Measurements from ENCODE around the gene HTR6. TPM values are rescaled to one million over a fixed set of nuclear protein-coding genes. Genes with fewer than 3 reads are reported as not detected.
"Not testable (repeated sequence)": the region's sequence is repeated elsewhere in the genome, so short reads cannot be mapped to it uniquely, and the experiment has no call there.

HTR6 gene
- total RNA-seq, 2 experiments from 2014 or later, result 0.19 to 0.37 TPM

- Mint-ChIP-seq H3K4me1 (ENCODE audit: low read depth) (no peaks in the 10 kb centered on the region), H3K4me3 (no peak overlapping the region), H3K27ac (no peak overlapping the region), H3K9me3 (no peaks in the 10 kb centered on the region), H3K36me3 (ENCODE audit: low read depth) (peaks cover 18% of the 10 kb centered on the region), H3K27me3 (ENCODE audit: low read depth) (no peaks in the 10 kb centered on the region)
- CTCF ChIA-PET, result interaction anchor here (1.0 to 1.7 kb wide), 2 partner anchors 25 to 75 kb away, joined by 3 read pairs; no protein-coding TSS in a partner anchor
- no peak for DNase-seq
- intact Hi-C loops (cut with micrococcal nuclease), result no loop called here
These were observed 35.3 kb upstream of the HTR6 start for GRCh38 chr1:19629357-19629756.

- intact Hi-C loops (cut with micrococcal nuclease), result not testable (repeated sequence)
These were observed 34.5 kb upstream of the HTR6 start for GRCh38 chr1:19630192-19630591.

GRCh38 chr1:19630720-19631395 is 33.8 kb upstream of the HTR6 start:
- CTCF ChIA-PET, result interaction anchor here (0.7 to 1.7 kb wide), 4 partner anchors 10 to 198 kb away, joined by 3 read pairs; no protein-coding TSS in a partner anchor
- Mint-ChIP-seq H3K27me3 (ENCODE audit: low read depth) (no peaks in the 10 kb centered on the region), H3K9me3 (no peaks in the 10 kb centered on the region), H3K27ac (no peak overlapping the region), H3K4me3 (no peak overlapping the region), H3K36me3 (ENCODE audit: low read depth) (peaks cover 15% of the 10 kb centered on the region), H3K4me1 (ENCODE audit: low read depth) (no peaks in the 10 kb centered on the region)
- intact Hi-C loops (cut with micrococcal nuclease), result no loop called here
- DNase-seq, result no peak

More at GRCh38 chr1:19630192-19630591, 34.5 kb upstream of the HTR6 start:
- not testable (repeated sequence) for H3K9me3 Mint-ChIP-seq; H3K27me3 Mint-ChIP-seq (ENCODE audit: low read depth); H3K4me3 Mint-ChIP-seq; H3K4me1 Mint-ChIP-seq (ENCODE audit: low read depth); DNase-seq; H3K27ac Mint-ChIP-seq
- CTCF ChIA-PET, result interaction anchor here (0.6 to 1.7 kb wide), 3 partner anchors 10 to 426 kb away, joined by 3 read pairs; no protein-coding TSS in a partner anchor
- H3K36me3 Mint-ChIP-seq (ENCODE audit: low read depth), result peaks cover 16% of the 10 kb centered on the region

- no peak for DNase-seq
- Mint-ChIP-seq H3K4me1 (ENCODE audit: low read depth) (no peaks in the 10 kb centered on the region), H3K27me3 (ENCODE audit: low read depth) (no peaks in the 10 kb centered on the region), H3K36me3 (ENCODE audit: low read depth) (peaks cover 8% of the 10 kb centered on the region), H3K27ac (no peak overlapping the region), H3K4me3 (no peak overlapping the region), H3K9me3 (no peaks in the 10 kb centered on the region)
- intact Hi-C loops (cut with micrococcal nuclease), result no loop called here
- CTCF ChIA-PET, result no interaction called here
These were observed 32.5 kb upstream of the HTR6 start for GRCh38 chr1:19632211-19632610.

- peaks cover 5% of the 10 kb centered on the region for H3K36me3 Mint-ChIP-seq (ENCODE audit: low read depth)
- CTCF ChIA-PET, result no interaction called here
These were observed 31.6 kb upstream of the HTR6 start for GRCh38 chr1:19633106-19633505.

GRCh38 chr1:19635064-19635463 is 29.6 kb upstream of the HTR6 start:
- intact Hi-C loops (cut with micrococcal nuclease); H3K27me3 Mint-ChIP-seq (ENCODE audit: low read depth); DNase-seq; CTCF ChIA-PET; H3K27ac Mint-ChIP-seq; H3K4me1 Mint-ChIP-seq (ENCODE audit: low read depth); H3K4me3 Mint-ChIP-seq; H3K36me3 Mint-ChIP-seq (ENCODE audit: low read depth); H3K9me3 Mint-ChIP-seq: not testable (repeated sequence)

More at GRCh38 chr1:19633106-19633505, 31.6 kb upstream of the HTR6 start:
- intact Hi-C loops (cut with micrococcal nuclease), result no loop called here
- no peaks in the 10 kb centered on the region for H3K4me1 Mint-ChIP-seq (ENCODE audit: low read depth)
- no peak for DNase-seq
- H3K4me3 Mint-ChIP-seq, result no peak overlapping the region
- H3K27me3 Mint-ChIP-seq (ENCODE audit: low read depth), result no peaks in the 10 kb centered on the region
- no peak overlapping the region for H3K27ac Mint-ChIP-seq
- no peaks in the 10 kb centered on the region for H3K9me3 Mint-ChIP-seq

- no peak for DNase-seq
- intact Hi-C loops (cut with micrococcal nuclease), result no loop called here
- CTCF ChIA-PET, result no interaction called here
- no peaks in the 10 kb centered on the region for H3K9me3 Mint-ChIP-seq
- H3K27me3 Mint-ChIP-seq (ENCODE audit: low read depth), result no peaks in the 10 kb centered on the region
- H3K4me3 Mint-ChIP-seq, result no peak overlapping the region
- no peak overlapping the region for H3K27ac Mint-ChIP-seq
- H3K36me3 Mint-ChIP-seq (ENCODE audit: low read depth), result no peaks in the 10 kb centered on the region
- H3K4me1 Mint-ChIP-seq (ENCODE audit: low read depth), result no peaks in the 10 kb centered on the region
These were observed 29.0 kb upstream of the HTR6 start for GRCh38 chr1:19635646-19636045.

- no peak overlapping the region for H3K4me3 Mint-ChIP-seq
- CTCF ChIA-PET, result interaction anchor here (1.1 kb wide), 1 partner anchor 25 kb away, joined by 4 read pairs; no protein-coding TSS in a partner anchor
- H3K27me3 Mint-ChIP-seq (ENCODE audit: low read depth), result no peaks in the 10 kb centered on the region
- DNase-seq, result no peak
- H3K27ac Mint-ChIP-seq, result no peak overlapping the region
- no peaks in the 10 kb centered on the region for H3K36me3 Mint-ChIP-seq (ENCODE audit: low read depth)
- H3K9me3 Mint-ChIP-seq, result no peaks in the 10 kb centered on the region
- H3K4me1 Mint-ChIP-seq (ENCODE audit: low read depth), result no peaks in the 10 kb centered on the region
- intact Hi-C loops (cut with micrococcal nuclease), result no loop called here
These were observed 28.6 kb upstream of the HTR6 start for GRCh38 chr1:19636065-19636464.

GRCh38 chr1:19636749-19637148 is 27.9 kb upstream of the HTR6 start:
- H3K36me3 Mint-ChIP-seq (ENCODE audit: low read depth); intact Hi-C loops (cut with micrococcal nuclease); H3K4me1 Mint-ChIP-seq (ENCODE audit: low read depth); H3K9me3 Mint-ChIP-seq; H3K27me3 Mint-ChIP-seq (ENCODE audit: low read depth); H3K27ac Mint-ChIP-seq; DNase-seq; H3K4me3 Mint-ChIP-seq: not testable (repeated sequence)
- CTCF ChIA-PET, result interaction anchor here (1.1 kb wide), 1 partner anchor 25 kb away, joined by 4 read pairs; no protein-coding TSS in a partner anchor

- no peak overlapping the region for H3K4me3 Mint-ChIP-seq
- H3K27ac Mint-ChIP-seq, result no peak overlapping the region
- intact Hi-C loops (cut with micrococcal nuclease), result no loop called here
- no peaks in the 10 kb centered on the region for H3K36me3 Mint-ChIP-seq (ENCODE audit: low read depth)
- H3K27me3 Mint-ChIP-seq (ENCODE audit: low read depth), result no peaks in the 10 kb centered on the region
- H3K9me3 Mint-ChIP-seq, result no peaks in the 10 kb centered on the region
- CTCF ChIA-PET, result no interaction called here
- no peaks in the 10 kb centered on the region for H3K4me1 Mint-ChIP-seq (ENCODE audit: low read depth)
- DNase-seq, result no peak
These were observed 27.1 kb upstream of the HTR6 start for GRCh38 chr1:19637606-19638005.

GRCh38 chr1:19639228-19639627 is 25.4 kb upstream of the HTR6 start:
- DNase-seq; H3K9me3 Mint-ChIP-seq; intact Hi-C loops (cut with micrococcal nuclease); H3K36me3 Mint-ChIP-seq (ENCODE audit: low read depth); H3K4me3 Mint-ChIP-seq; H3K27ac Mint-ChIP-seq; H3K4me1 Mint-ChIP-seq (ENCODE audit: low read depth); H3K27me3 Mint-ChIP-seq (ENCODE audit: low read depth): not testable (repeated sequence)
- CTCF ChIA-PET, result interaction anchor here (0.6 to 2.7 kb wide), 2 partner anchors 12 to 23 kb away, joined by 3 to 7 read pairs; no protein-coding TSS in a partner anchor

- Mint-ChIP-seq H3K9me3 (no peaks in the 10 kb centered on the region), H3K4me3 (no peak overlapping the region), H3K27ac (no peak overlapping the region), H3K36me3 (ENCODE audit: low read depth) (peaks cover 1% of the 10 kb centered on the region), H3K27me3 (ENCODE audit: low read depth) (peaks cover 10% of the 10 kb centered on the region), H3K4me1 (ENCODE audit: low read depth) (peaks cover 6% of the 10 kb centered on the region)
- CTCF ChIA-PET, result interaction anchor here (2.7 kb wide), 1 partner anchor 11 kb away, joined by 7 read pairs; no protein-coding TSS in a partner anchor
- no peak for DNase-seq
- intact Hi-C loops (cut with micrococcal nuclease), result no loop called here
These were observed 24.7 kb upstream of the HTR6 start for GRCh38 chr1:19639999-19640362.
